ENCODE measurements around the gene CA6.
"Not testable (repeated sequence)": the region's sequence is repeated elsewhere in the genome, so short reads cannot be mapped to it uniquely, and the experiment has no call there.

Gene CA6

GRCh38 chr1:8945568-8945967 is at the start of gene CA6:
Gene CA6, plus strand, starts transcription at chr1:8945868. Its CDS starts 19 bp downstream, at chr1:8945887.
- DNase-seq = no peak

GRCh38 chr1:8896775-8897174 is 48.9 kb upstream of the CA6 start:
- DNase-seq = not testable (repeated sequence)

GRCh38 chr1:8897505-8897904 is 48.2 kb upstream of the CA6 start:
- not testable (repeated sequence) for DNase-seq

- not testable (repeated sequence) for DNase-seq
Measured at GRCh38 chr1:8898418-8898817, 47.2 kb upstream of the CA6 start.

- DNase-seq = no peak
Measured at GRCh38 chr1:8899046-8899445, 46.6 kb upstream of the CA6 start.

- DNase-seq = not testable (repeated sequence)
Measured at GRCh38 chr1:8900684-8901083, 45.0 kb upstream of the CA6 start.

GRCh38 chr1:8902765-8903164 is 42.9 kb upstream of the CA6 start:
- DNase-seq = peak; percentile 64

- DNase-seq = no peak
Measured at GRCh38 chr1:8903410-8903809, 42.3 kb upstream of the CA6 start.

GRCh38 chr1:8903908-8904650 is 41.6 kb upstream of the CA6 start:
- DNase-seq = peak; percentile 97

- DNase-seq = peak; percentile 59
Measured at GRCh38 chr1:8905582-8906191, 40.0 kb upstream of the CA6 start.

- DNase-seq = no peak
Measured at GRCh38 chr1:8908388-8909151, 37.1 kb upstream of the CA6 start.

GRCh38 chr1:8910331-8910730 is 35.3 kb upstream of the CA6 start:
- no peak for DNase-seq

GRCh38 chr1:8910914-8911313 is 34.8 kb upstream of the CA6 start:
- no peak for DNase-seq

GRCh38 chr1:8911416-8912309 is 34.0 kb upstream of the CA6 start:
- no peak for DNase-seq

- DNase-seq = no peak
Measured at GRCh38 chr1:8913457-8913856, 32.2 kb upstream of the CA6 start.

- DNase-seq = no peak
Measured at GRCh38 chr1:8914466-8914865, 31.2 kb upstream of the CA6 start.

- DNase-seq = no peak
Measured at GRCh38 chr1:8915446-8915845, 30.2 kb upstream of the CA6 start.

GRCh38 chr1:8917536-8917935 is 28.1 kb upstream of the CA6 start:
- DNase-seq = not testable (repeated sequence)

GRCh38 chr1:8922962-8923361 is 22.7 kb upstream of the CA6 start:
- DNase-seq = no peak

- DNase-seq = no peak
Measured at GRCh38 chr1:8925406-8925805, 20.3 kb upstream of the CA6 start.

GRCh38 chr1:8925960-8926359 is 19.7 kb upstream of the CA6 start:
- no peak for DNase-seq

All from fibroblast of upper back skin (primary cell).